ENCODE results near the gene MARCHF3.

Gene MARCHF3

GRCh38 chr5:127029581-127030258, 638 bp downstream of the MARCHF3 start:
- DNase-seq, result peak; percentile 41 to 74
- Histone ChIP-seq H3K27ac (peak overlapping the region; percentile 87 to 90), H3K36me3 (no peaks in the 10 kb centered on the region), H3K9me3 (no peaks in the 10 kb centered on the region), H3K4me3 (peak overlapping the region; percentile 71 to 83), H3K4me1 (peaks cover 0 to 14% (median 4%) of the 10 kb centered on the region in 4 donors), H3K27me3 (no peaks in the 10 kb centered on the region)
- TF ChIP-seq, protein P1, sequence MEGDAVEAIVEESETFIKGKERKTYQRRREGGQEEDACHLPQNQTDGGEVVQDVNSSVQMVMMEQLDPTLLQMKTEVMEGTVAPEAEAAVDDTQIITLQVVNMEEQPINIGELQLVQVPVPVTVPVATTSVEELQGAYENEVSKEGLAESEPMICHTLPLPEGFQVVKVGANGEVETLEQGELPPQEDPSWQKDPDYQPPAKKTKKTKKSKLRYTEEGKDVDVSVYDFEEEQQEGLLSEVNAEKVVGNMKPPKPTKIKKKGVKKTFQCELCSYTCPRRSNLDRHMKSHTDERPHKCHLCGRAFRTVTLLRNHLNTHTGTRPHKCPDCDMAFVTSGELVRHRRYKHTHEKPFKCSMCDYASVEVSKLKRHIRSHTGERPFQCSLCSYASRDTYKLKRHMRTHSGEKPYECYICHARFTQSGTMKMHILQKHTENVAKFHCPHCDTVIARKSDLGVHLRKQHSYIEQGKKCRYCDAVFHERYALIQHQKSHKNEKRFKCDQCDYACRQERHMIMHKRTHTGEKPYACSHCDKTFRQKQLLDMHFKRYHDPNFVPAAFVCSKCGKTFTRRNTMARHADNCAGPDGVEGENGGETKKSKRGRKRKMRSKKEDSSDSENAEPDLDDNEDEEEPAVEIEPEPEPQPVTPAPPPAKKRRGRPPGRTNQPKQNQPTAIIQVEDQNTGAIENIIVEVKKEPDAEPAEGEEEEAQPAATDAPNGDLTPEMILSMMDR (IDR thresholded peaks at IDR 0.05), result peak; percentile 60 to 61
- intact Hi-C loops (cut with DNase I; ENCODE audit: low total_unique reads), result loop anchor here (10.0 kb wide), 1 partner anchor 255 kb away; the partner anchor contains the start of gene LMNB1

DNA sequence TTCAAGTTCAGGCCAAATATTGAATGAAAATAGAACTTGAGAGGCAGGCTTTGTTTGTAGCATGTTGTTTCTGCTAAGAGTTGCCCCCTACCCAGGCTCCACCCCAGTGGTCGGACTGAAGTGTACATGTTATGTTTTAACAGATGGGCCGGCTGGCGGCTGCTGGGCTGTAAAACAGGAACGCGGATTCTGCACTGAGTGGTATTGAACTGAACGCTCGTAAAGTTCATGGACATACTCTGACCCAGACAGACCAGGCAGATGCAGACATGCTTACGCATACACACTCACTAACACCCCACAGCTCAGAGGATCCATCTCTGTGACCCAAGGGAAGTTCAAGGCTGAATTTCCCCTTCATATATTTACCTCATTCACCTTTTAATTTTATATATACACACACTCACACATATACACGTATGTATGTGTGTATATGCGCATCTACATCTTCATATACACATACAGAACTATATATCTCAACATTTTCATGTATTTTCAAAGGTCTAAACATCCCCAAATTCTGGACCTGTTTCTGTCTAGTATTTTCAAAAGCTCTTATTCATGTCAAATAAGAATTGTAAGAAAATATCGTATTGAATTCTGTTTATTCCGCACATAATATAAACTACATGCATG, 1.4 kb downstream of the MARCHF3 start:
- TF ChIP-seq, protein P1 (IDR thresholded peaks at IDR 0.05), result no peak
- H3K27ac ChIP-seq, result no peak overlapping the region
- H3K36me3 ChIP-seq, result no peaks in the 10 kb centered on the region
- peak overlapping the region; percentile 71 to 83 for H3K4me3 ChIP-seq
- H3K4me1 ChIP-seq, result peaks cover 0 to 14% (median 4%) of the 10 kb centered on the region in 4 donors
- H3K27me3 ChIP-seq, result no peaks in the 10 kb centered on the region
- DNase-seq, result peak in 1 of 2 donors; percentile 30
- intact Hi-C loops (cut with DNase I; ENCODE audit: low total_unique reads), result no loop called here
- no peaks in the 10 kb centered on the region for H3K9me3 ChIP-seq

DNA sequence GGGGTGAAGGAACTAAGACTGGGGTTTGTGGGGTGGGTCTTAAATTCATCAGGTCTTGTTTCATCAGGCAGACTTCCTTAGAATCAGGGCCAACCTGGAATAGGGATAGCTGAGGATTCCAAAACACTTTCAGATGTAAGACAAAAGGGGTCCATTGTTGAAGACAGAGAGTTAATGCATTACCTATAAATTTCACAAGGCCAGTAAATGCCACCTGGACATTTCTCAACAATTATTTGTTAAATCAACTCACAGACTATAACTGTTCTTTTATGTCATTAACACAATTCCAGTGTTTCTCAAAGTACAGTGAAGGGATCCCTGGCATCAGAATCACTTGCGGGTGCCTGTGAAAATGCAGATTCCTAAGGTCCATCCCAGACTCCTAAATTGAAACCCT, 2.8 kb downstream of the MARCHF3 start:
- H3K9me3 ChIP-seq, result no peaks in the 10 kb centered on the region
- H3K4me1 ChIP-seq, result peaks cover 0 to 14% (median 4%) of the 10 kb centered on the region in 4 donors
- intact Hi-C loops (cut with DNase I; ENCODE audit: low total_unique reads), result no loop called here

GRCh38 chr5:127026166-127026565, 4.2 kb downstream of the MARCHF3 start:
- H3K27me3 ChIP-seq, result no peaks in the 10 kb centered on the region
- H3K4me3 ChIP-seq, result no peak overlapping the region
- H3K9me3 ChIP-seq, result no peaks in the 10 kb centered on the region
- TF ChIP-seq, protein P1 (IDR thresholded peaks at IDR 0.05), result no peak
- H3K36me3 ChIP-seq, result no peaks in the 10 kb centered on the region
- intact Hi-C loops (cut with DNase I; ENCODE audit: low total_unique reads), result no loop called here
- no peak overlapping the region for H3K27ac ChIP-seq
- H3K4me1 ChIP-seq, result peaks cover 0 to 8% (median 1%) of the 10 kb centered on the region in 4 donors
- no peak for DNase-seq

More for the DNA sequence above, 2.8 kb downstream of the MARCHF3 start:
- TF ChIP-seq, protein P1 (IDR thresholded peaks at IDR 0.05), result no peak
- H3K27ac ChIP-seq, result no peak overlapping the region
- H3K4me3 ChIP-seq, result no peak overlapping the region
- H3K36me3 ChIP-seq, result no peaks in the 10 kb centered on the region
- DNase-seq, result no peak
- H3K27me3 ChIP-seq, result no peaks in the 10 kb centered on the region

GRCh38 chr5:127025467-127025866, 4.9 kb downstream of the MARCHF3 start:
- Histone ChIP-seq H3K36me3 (no peaks in the 10 kb centered on the region), H3K27me3 (no peaks in the 10 kb centered on the region), H3K4me3 (no peak overlapping the region), H3K27ac (no peak overlapping the region), H3K4me1 (peaks cover 0 to 6% (median 0%) of the 10 kb centered on the region in 4 donors), H3K9me3 (no peaks in the 10 kb centered on the region)
- intact Hi-C loops (cut with DNase I; ENCODE audit: low total_unique reads), result no loop called here
- TF ChIP-seq, protein P1 (IDR thresholded peaks at IDR 0.05), result no peak
- DNase-seq, result no peak

Data from tibial artery (tissue), 4 donors.